ENCODE measurements around the gene CFAP99. TPM values are rescaled to one million over a fixed set of nuclear protein-coding genes. Genes with fewer than 3 reads are reported as not detected.
A peak's percentile ranks its signal among the peaks of the same experiment; 100 is the strongest.

CFAP99 gene
- total RNA-seq, 1 experiment from 2014 or later: 0.16 TPM

DNA sequence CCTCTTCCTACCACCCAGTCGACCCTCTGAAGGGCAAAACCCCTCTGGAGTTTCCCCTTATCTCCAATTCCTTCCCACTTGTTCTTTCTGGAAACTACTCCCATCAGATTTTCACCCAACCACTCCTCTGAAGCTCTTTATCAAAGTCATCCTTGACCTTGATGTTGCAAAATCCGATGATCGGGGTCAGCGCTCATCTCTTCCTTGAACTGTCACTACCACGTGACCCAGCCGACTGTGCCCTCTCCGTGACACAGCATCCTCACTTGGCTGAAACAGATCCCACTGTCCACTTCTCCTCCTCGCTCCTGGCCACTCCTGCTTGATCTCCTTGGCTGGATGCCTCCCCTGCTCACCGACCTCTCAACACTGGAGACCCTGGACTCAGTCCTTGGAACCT, 1.1 kb downstream of the CFAP99 start:
- no peaks in the 10 kb centered on the region for H3K36me3 Mint-ChIP-seq (ENCODE audit: insufficient read depth, unreplicated experiment)
- no peak overlapping the region for H3K27ac Mint-ChIP-seq (ENCODE audit: low read depth, unreplicated experiment)
- BruUV-seq (replicated peaks): no TSS peak
- H3K4me3 Mint-ChIP-seq (ENCODE audit: unreplicated experiment): peak overlapping the region; percentile 80
- TF ChIP-seq, protein P1, sequence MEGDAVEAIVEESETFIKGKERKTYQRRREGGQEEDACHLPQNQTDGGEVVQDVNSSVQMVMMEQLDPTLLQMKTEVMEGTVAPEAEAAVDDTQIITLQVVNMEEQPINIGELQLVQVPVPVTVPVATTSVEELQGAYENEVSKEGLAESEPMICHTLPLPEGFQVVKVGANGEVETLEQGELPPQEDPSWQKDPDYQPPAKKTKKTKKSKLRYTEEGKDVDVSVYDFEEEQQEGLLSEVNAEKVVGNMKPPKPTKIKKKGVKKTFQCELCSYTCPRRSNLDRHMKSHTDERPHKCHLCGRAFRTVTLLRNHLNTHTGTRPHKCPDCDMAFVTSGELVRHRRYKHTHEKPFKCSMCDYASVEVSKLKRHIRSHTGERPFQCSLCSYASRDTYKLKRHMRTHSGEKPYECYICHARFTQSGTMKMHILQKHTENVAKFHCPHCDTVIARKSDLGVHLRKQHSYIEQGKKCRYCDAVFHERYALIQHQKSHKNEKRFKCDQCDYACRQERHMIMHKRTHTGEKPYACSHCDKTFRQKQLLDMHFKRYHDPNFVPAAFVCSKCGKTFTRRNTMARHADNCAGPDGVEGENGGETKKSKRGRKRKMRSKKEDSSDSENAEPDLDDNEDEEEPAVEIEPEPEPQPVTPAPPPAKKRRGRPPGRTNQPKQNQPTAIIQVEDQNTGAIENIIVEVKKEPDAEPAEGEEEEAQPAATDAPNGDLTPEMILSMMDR (IDR thresholded peaks at IDR 0.05; ENCODE audit: unreplicated experiment): no peak
- no peak for DNase-seq (ENCODE audit: unreplicated experiment)
- intact Hi-C loops (cut with micrococcal nuclease): no loop called here
- H3K4me1 Mint-ChIP-seq (ENCODE audit: insufficient read depth, unreplicated experiment): peaks cover 18% of the 10 kb centered on the region
- ChIA-PET CTCF (interaction anchor here (0.6 to 1.4 kb wide), 4 partner anchors 9 to 353 kb away, joined by 3 to 9 read pairs (median 4); no protein-coding TSS in a partner anchor), POLR2A (interaction anchor here (0.6 to 1.4 kb wide), 5 partner anchors 49 to 517 kb away, joined by 3 to 14 read pairs (median 4); partner anchors contain the start of genes MXD4 and RNF4)
- no peaks in the 10 kb centered on the region for H3K9me3 Mint-ChIP-seq (ENCODE audit: unreplicated experiment)
- peaks cover 46% of the 10 kb centered on the region for H3K27me3 Mint-ChIP-seq (ENCODE audit: insufficient read depth, unreplicated experiment)

DNA sequence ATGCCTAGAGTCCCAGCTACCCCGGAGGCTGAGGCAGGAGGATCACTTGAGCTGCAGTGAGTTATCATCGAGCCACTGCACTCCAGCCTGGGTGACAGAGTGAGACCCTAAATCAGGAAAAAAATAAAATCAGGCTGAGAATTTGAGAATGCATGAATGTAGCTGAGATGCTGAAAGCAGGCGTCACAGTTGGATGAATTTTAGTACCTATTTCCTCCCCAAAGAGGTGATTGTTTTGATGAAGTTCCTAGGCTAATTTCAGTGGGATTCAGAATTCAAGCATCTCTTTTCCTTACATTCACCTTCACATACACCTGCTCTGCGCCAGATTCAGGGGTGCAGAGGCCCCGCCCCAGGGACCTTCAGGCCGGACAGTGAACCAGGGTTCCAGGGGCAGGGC, 3.2 kb downstream of the CFAP99 start:
- Mint-ChIP-seq H3K27me3 (ENCODE audit: insufficient read depth, unreplicated experiment) (peaks cover 53% of the 10 kb centered on the region), H3K36me3 (ENCODE audit: insufficient read depth, unreplicated experiment) (no peaks in the 10 kb centered on the region), H3K4me1 (ENCODE audit: insufficient read depth, unreplicated experiment) (peaks cover 23% of the 10 kb centered on the region), H3K27ac (ENCODE audit: low read depth, unreplicated experiment) (no peak overlapping the region), H3K4me3 (ENCODE audit: unreplicated experiment) (no peak overlapping the region), H3K9me3 (ENCODE audit: unreplicated experiment) (no peaks in the 10 kb centered on the region)
- CTCF ChIA-PET: interaction anchor here (0.6 to 0.7 kb wide), 2 partner anchors 8 to 38 kb away, joined by 3 to 5 read pairs; no protein-coding TSS in a partner anchor
- no peak for DNase-seq (ENCODE audit: unreplicated experiment)
- POLR2A ChIA-PET: interaction anchor here (0.6 kb wide), 1 partner anchor 176 kb away, joined by 3 read pairs; no protein-coding TSS in a partner anchor
- intact Hi-C loops (cut with micrococcal nuclease): no loop called here
- BruUV-seq (replicated peaks): no TSS peak
- TF ChIP-seq, protein P1 (IDR thresholded peaks at IDR 0.05; ENCODE audit: unreplicated experiment): no peak

DNA sequence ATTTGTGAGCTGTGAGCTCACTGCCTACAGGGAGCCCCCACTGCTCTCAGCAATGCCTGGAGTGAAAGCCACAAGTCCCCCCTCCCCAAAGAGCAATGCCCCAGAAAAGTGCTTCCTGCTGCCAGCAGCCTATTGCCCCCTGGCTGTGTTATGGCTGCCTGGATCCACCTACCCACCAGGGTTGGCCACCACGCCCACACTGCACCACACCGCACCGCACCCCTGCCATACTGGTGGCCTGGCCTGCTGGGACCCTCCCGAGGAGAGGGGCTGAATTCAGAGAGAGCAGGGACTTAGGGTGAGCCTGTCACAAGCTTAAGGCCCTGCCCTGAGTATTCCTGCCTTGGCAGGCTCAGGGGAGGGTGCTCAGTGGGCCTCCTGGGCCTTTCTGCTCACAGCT, 4.3 kb downstream of the CFAP99 start:
- no peaks in the 10 kb centered on the region for H3K36me3 Mint-ChIP-seq (ENCODE audit: insufficient read depth, unreplicated experiment)
- no peak overlapping the region for H3K27ac Mint-ChIP-seq (ENCODE audit: low read depth, unreplicated experiment)
- peaks cover 23% of the 10 kb centered on the region for H3K4me1 Mint-ChIP-seq (ENCODE audit: insufficient read depth, unreplicated experiment)
- TF ChIP-seq, protein P1 (IDR thresholded peaks at IDR 0.05; ENCODE audit: unreplicated experiment): no peak
- peaks cover 53% of the 10 kb centered on the region for H3K27me3 Mint-ChIP-seq (ENCODE audit: insufficient read depth, unreplicated experiment)
- intact Hi-C loops (cut with micrococcal nuclease): no loop called here
- CTCF ChIA-PET: no interaction called here
- no peak overlapping the region for H3K4me3 Mint-ChIP-seq (ENCODE audit: unreplicated experiment)
- POLR2A ChIA-PET: no interaction called here
- BruUV-seq (replicated peaks): no TSS peak
- H3K9me3 Mint-ChIP-seq (ENCODE audit: unreplicated experiment): no peaks in the 10 kb centered on the region
- DNase-seq (ENCODE audit: unreplicated experiment): no peak

DNA sequence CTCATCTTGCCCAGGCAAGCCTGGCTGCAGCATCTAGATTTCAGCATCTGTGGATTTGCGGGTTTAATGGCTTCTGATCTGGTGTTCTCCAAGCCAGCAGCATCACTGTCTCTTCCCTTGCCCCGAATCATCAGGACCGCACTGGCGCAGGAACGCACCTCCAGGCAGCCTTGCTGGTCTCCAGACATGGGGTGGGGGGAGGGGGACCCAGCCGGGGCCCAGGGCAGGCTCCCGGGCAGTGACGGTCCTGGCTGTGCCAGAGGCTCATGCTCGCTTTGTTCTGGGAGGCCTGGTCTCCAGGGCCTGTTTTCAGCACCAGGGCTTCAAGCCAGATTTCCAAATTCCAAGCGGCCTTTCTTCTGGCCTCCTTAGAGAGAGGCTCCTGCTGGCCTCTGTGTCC, 4.9 kb downstream of the CFAP99 start:
- no peaks in the 10 kb centered on the region for H3K9me3 Mint-ChIP-seq (ENCODE audit: unreplicated experiment)
- no TSS peak for BruUV-seq (replicated peaks)
- peaks cover 53% of the 10 kb centered on the region for H3K27me3 Mint-ChIP-seq (ENCODE audit: insufficient read depth, unreplicated experiment)
- no peaks in the 10 kb centered on the region for H3K36me3 Mint-ChIP-seq (ENCODE audit: insufficient read depth, unreplicated experiment)
- POLR2A ChIA-PET: no interaction called here
- H3K4me3 Mint-ChIP-seq (ENCODE audit: unreplicated experiment): no peak overlapping the region
- TF ChIP-seq, protein P1 (IDR thresholded peaks at IDR 0.05; ENCODE audit: unreplicated experiment): no peak
- DNase-seq (ENCODE audit: unreplicated experiment): no peak
- CTCF ChIA-PET: no interaction called here
- no peak overlapping the region for H3K27ac Mint-ChIP-seq (ENCODE audit: low read depth, unreplicated experiment)
- intact Hi-C loops (cut with micrococcal nuclease): no loop called here
- H3K4me1 Mint-ChIP-seq (ENCODE audit: insufficient read depth, unreplicated experiment): peaks cover 23% of the 10 kb centered on the region

Measured in MCF 10A (cell line).